HEK293 (cell line): ENCODE results near the gene LMAN2L.

Experiments used
- ZNF324 ChIP-seq: fragments of 450-650 bp; formaldehyde crosslinking; IDR thresholded peaks from 2 replicates; pipeline ENCODE4 v1.5.1; 2016; ENCODE audit warnings: missing biosample characterization, missing genetic modification characterization
- ZNF639 ChIP-seq: fragments of 450-650 bp; formaldehyde crosslinking; IDR thresholded peaks from 2 replicates; pipeline ENCODE4 v1.5.1; 2016; ENCODE audit warnings: missing biosample characterization, missing genetic modification characterization
- TF ChIP-seq, protein P1 (sequence below): fragments of 450-650 bp; formaldehyde crosslinking; IDR thresholded peaks from 2 replicates; pipeline ENCODE4 v1.5.1; 2016; ENCODE audit warnings: missing biosample characterization, missing genetic modification characterization
- TF ChIP-seq, protein P2 (sequence below): fragments of 450-650 bp; formaldehyde crosslinking; IDR thresholded peaks from 2 replicates; pipeline ENCODE4 v1.5.1; 2016; ENCODE audit warnings: missing biosample characterization, missing genetic modification characterization

Gene LMAN2L

GRCh38 chr2:96656540-96656939, 83.3 kb downstream of the LMAN2L start (continued):
- TF ChIP-seq, protein P1, sequence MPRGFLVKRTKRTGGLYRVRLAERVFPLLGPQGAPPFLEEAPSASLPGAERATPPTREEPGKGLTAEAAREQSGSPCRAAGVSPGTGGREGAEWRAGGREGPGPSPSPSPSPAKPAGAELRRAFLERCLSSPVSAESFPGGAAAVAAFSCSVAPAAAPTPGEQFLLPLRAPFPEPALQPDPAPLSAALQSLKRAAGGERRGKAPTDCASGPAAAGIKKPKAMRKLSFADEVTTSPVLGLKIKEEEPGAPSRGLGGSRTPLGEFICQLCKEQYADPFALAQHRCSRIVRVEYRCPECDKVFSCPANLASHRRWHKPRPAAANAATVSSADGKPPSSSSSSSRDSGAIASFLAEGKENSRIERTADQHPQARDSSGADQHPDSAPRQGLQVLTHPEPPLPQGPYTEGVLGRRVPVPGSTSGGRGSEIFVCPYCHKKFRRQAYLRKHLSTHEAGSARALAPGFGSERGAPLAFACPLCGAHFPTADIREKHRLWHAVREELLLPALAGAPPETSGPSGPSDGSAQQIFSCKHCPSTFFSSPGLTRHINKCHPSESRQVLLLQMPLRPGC, result no peak
- no peak for TF ChIP-seq ZNF324 (tag by site-specific recombination)
- TF ChIP-seq, protein P2, sequence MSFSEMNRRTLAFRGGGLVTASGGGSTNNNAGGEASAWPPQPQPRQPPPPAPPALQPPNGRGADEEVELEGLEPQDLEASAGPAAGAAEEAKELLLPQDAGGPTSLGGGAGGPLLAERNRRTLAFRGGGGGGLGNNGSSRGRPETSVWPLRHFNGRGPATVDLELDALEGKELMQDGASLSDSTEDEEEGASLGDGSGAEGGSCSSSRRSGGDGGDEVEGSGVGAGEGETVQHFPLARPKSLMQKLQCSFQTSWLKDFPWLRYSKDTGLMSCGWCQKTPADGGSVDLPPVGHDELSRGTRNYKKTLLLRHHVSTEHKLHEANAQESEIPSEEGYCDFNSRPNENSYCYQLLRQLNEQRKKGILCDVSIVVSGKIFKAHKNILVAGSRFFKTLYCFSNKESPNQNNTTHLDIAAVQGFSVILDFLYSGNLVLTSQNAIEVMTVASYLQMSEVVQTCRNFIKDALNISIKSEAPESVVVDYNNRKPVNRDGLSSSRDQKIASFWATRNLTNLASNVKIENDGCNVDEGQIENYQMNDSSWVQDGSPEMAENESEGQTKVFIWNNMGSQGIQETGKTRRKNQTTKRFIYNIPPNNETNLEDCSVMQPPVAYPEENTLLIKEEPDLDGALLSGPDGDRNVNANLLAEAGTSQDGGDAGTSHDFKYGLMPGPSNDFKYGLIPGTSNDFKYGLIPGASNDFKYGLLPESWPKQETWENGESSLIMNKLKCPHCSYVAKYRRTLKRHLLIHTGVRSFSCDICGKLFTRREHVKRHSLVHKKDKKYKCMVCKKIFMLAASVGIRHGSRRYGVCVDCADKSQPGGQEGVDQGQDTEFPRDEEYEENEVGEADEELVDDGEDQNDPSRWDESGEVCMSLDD, result no peak
- no peak for TF ChIP-seq ZNF639 (tag by site-specific recombination)
- TF ChIP-seq, all 188 proteins: peak for 0
